ENCODE results near the gene FFAR3. TPM values are rescaled to one million over a fixed set of nuclear protein-coding genes. Genes with fewer than 3 reads are reported as not detected.

The FFAR3 gene
- total and polyA plus RNA-seq, 9 of the 15 experiments (the other 6 are each of a cell fraction or from before 2014, with no cell fraction given), result not detected

- Histone ChIP-seq H3K9me1 (ENCODE audit: control insufficient read depth, insufficient read depth, low read length) (no peaks in the 10 kb centered on the region), H3K9me3 (replicated peaks; ENCODE audit: control insufficient read depth, insufficient read depth, low read depth, low read length) (no peaks in the 10 kb centered on the region), H3K9ac (ENCODE audit: insufficient read depth in 1 of 2, low read depth in 2 of 2, low read length in 2 of 2) (0 out of 4 replicates have a peak overlapping the region, but pooled peaks of 1 of the 2 experiments have one; percentile 5), H3K27me3 (ENCODE audit: control insufficient read depth in 2 of 2, insufficient read depth in 2 of 2, low read length in 2 of 2) (peaks cover 3 to 7% of the 10 kb centered on the region in 2 experiments; a peak in 3 of 5 replicates), H2AFZ (ENCODE audit: low read depth, low read length) (no peak overlapping the region), H3K27ac (ENCODE audit: extremely low read depth, low read depth, low read length) (no peak overlapping the region), H4K20me1 (replicated peaks; ENCODE audit: control insufficient read depth, insufficient read depth, low read length) (no peaks in the 10 kb centered on the region), H3K4me2 (ENCODE audit: insufficient read depth, low read length) (no peak overlapping the region), H3K4me3 (no peak overlapping the region), H3K79me2 (ENCODE audit: control insufficient read depth, insufficient read depth, low read length) (no peaks in the 10 kb centered on the region), H3K36me3 (ENCODE audit: control insufficient read depth, insufficient read depth, low read length) (no peaks in the 10 kb centered on the region), H3K4me1 (replicated peaks in 1 of 2; ENCODE audit: control insufficient read depth in 2 of 2, insufficient read depth in 2 of 2, low read length in 2 of 2) (peaks cover 12 to 36% of the 10 kb centered on the region in 2 experiments; a peak in 4 of 5 replicates)
- no TSS peak for BruUV-seq (replicated peaks)
- intact Hi-C loops (cut with micrococcal nuclease) (no loop called here), in situ Hi-C loops (cut with MboI) (no loop called here)
- FAIRE-seq (no peak), ATAC-seq (no peak), DNase-seq (ENCODE audit: extremely low read depth in 1 of 4, low spot score in 3 of 4) (no peak)
- CTCF ChIA-PET (ENCODE audit: low intra/inter-chr PET ratio), result no interaction called here
- TF ChIP-seq PRMT5 (CRISPR knock-in tag; IDR thresholded peaks at IDR 0.05) (no peak), ZNF589 (CRISPR knock-in tag; IDR thresholded peaks at IDR 0.05; ENCODE audit: low read depth) (no peak), DNMT1 (IDR thresholded peaks at IDR 0.05) (no peak), ZBED1 (IDR thresholded peaks at IDR 0.05) (no peak), NR1H2 (CRISPR knock-in tag; IDR thresholded peaks at IDR 0.05) (no peak), RBBP5 (IDR thresholded peaks at IDR 0.05; ENCODE audit: borderline replicate concordance, insufficient read depth, low read length, poor library complexity, severe bottlenecking) (no peak), MAFF (IDR thresholded peaks at IDR 0.05; ENCODE audit: low read length) (no peak), PHF8 (IDR thresholded peaks at IDR 0.05; ENCODE audit: borderline replicate concordance, low read length) (no peak), RBM22 (IDR thresholded peaks at IDR 0.05; ENCODE audit: low read depth, low read length, poor library complexity, severe bottlenecking) (no peak), NR2F6 (CRISPR knock-in tag; IDR thresholded peaks at IDR 0.05) (no peak)
- WGBS (ENCODE audit: insufficient coverage, low coverage, missing lambda C conversion rate), result no CpG with 5 or more reads among the region's 7 CpGs
- POLR2A ChIA-PET, result interaction anchor here (0.9 kb wide), 1 partner anchor 12 kb away, joined by 6 read pairs; no protein-coding TSS in a partner anchor
These were observed 7.7 kb upstream of the FFAR3 start for GRCh38 chr19:35350591-35350990.
